Transverse colon (tissue), 4 donors: ENCODE results near the gene IGDCC3.

Experiments used
- POLR2AphosphoS5 ChIP-seq, 3 donors: sonication (generic); formaldehyde crosslinking; IDR thresholded peaks; one replicate each; pipeline ENCODE4 v1.6.1; 2016; ENCODE audit warnings: antibody characterized with exemption in 3 of 3
- TF ChIP-seq, protein P1 (sequence below), 5 experiments: fragments of 200-600 bp in 3 of 5; fragments of 450-650 bp in 2 of 5; sonication (generic) in 3 of 5; IDR thresholded peaks; 1 replicate in 2 of 5; 2 replicates in 3 of 5; pipeline ENCODE4 v1.5.1; 2016 to 2017; ENCODE audit warnings: antibody characterized with exemption in 5 of 5, inconsistent platforms in 3 of 5, mild to moderate bottlenecking in 2 of 5, moderate library complexity in 1 of 5

DNA sequence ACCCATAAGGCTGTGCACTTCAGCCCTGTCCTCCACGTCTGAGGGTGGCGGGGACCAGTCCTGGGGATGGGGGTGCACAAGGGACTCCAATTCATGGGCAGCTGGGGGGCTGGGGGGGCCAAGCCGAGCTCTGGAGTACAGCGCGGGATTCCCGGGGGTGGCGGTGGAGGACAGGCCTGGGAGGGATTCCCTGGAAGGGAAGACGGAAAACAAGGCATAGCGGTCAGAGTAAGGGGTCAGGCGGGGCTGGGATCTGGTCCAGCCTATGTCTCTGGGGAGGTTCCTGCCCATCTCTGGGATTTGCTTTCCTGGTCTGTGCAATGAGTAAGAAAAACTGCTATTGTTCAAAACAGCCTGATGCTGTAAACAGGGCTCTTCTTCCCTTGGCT, 8.1 kb upstream of the IGDCC3 start:
- TF ChIP-seq, protein P1, sequence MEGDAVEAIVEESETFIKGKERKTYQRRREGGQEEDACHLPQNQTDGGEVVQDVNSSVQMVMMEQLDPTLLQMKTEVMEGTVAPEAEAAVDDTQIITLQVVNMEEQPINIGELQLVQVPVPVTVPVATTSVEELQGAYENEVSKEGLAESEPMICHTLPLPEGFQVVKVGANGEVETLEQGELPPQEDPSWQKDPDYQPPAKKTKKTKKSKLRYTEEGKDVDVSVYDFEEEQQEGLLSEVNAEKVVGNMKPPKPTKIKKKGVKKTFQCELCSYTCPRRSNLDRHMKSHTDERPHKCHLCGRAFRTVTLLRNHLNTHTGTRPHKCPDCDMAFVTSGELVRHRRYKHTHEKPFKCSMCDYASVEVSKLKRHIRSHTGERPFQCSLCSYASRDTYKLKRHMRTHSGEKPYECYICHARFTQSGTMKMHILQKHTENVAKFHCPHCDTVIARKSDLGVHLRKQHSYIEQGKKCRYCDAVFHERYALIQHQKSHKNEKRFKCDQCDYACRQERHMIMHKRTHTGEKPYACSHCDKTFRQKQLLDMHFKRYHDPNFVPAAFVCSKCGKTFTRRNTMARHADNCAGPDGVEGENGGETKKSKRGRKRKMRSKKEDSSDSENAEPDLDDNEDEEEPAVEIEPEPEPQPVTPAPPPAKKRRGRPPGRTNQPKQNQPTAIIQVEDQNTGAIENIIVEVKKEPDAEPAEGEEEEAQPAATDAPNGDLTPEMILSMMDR (IDR thresholded peaks at IDR 0.05), result no peak
- no peak for TF ChIP-seq POLR2AphosphoS5 (IDR thresholded peaks at IDR 0.05)
